Measurements from ENCODE around the gene TBKBP1. TPM values are rescaled to one million over a fixed set of nuclear protein-coding genes. Genes with fewer than 3 reads are reported as not detected.

TBKBP1 gene, protein sequence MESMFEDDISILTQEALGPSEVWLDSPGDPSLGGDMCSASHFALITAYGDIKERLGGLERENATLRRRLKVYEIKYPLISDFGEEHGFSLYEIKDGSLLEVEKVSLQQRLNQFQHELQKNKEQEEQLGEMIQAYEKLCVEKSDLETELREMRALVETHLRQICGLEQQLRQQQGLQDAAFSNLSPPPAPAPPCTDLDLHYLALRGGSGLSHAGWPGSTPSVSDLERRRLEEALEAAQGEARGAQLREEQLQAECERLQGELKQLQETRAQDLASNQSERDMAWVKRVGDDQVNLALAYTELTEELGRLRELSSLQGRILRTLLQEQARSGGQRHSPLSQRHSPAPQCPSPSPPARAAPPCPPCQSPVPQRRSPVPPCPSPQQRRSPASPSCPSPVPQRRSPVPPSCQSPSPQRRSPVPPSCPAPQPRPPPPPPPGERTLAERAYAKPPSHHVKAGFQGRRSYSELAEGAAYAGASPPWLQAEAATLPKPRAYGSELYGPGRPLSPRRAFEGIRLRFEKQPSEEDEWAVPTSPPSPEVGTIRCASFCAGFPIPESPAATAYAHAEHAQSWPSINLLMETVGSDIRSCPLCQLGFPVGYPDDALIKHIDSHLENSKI
- polyA plus RNA-seq (ENCODE audit: insufficient read length), result 31.1 TPM
- long read RNA-seq, donor 1, partial matches to known transcripts, result 13 of 13 reads
- long read RNA-seq, donor 1, other reads (novel, unspliced or antisense), result 0 of 13 reads
- long read RNA-seq, donor 2, partial matches to known transcripts, result 7 of 7 reads
- long read RNA-seq, donor 2, other reads (novel, unspliced or antisense), result 0 of 7 reads
- long read RNA-seq, donor 3, full-length matches to known transcripts, result 1 of 7 reads
- long read RNA-seq, donor 3, partial matches to known transcripts, result 6 of 7 reads
- long read RNA-seq, donor 3, other reads (novel, unspliced or antisense), result 0 of 7 reads
- long read RNA-seq, donor 4, result 0 reads
- long read RNA-seq, donor 5, result 0 reads
- long read RNA-seq, donor 6, full-length matches to known transcripts, result 1 of 1 reads
- long read RNA-seq, donor 6, partial matches to known transcripts, result 0 of 1 reads
- long read RNA-seq, donor 6, other reads (novel, unspliced or antisense), result 0 of 1 reads
- long read RNA-seq, donor 7, full-length matches to known transcripts, result 3 of 18 reads
- long read RNA-seq, donor 7, partial matches to known transcripts, result 15 of 18 reads
- long read RNA-seq, donor 7, other reads (novel, unspliced or antisense), result 0 of 18 reads
- long read RNA-seq, donor 8, result 0 reads

DNA sequence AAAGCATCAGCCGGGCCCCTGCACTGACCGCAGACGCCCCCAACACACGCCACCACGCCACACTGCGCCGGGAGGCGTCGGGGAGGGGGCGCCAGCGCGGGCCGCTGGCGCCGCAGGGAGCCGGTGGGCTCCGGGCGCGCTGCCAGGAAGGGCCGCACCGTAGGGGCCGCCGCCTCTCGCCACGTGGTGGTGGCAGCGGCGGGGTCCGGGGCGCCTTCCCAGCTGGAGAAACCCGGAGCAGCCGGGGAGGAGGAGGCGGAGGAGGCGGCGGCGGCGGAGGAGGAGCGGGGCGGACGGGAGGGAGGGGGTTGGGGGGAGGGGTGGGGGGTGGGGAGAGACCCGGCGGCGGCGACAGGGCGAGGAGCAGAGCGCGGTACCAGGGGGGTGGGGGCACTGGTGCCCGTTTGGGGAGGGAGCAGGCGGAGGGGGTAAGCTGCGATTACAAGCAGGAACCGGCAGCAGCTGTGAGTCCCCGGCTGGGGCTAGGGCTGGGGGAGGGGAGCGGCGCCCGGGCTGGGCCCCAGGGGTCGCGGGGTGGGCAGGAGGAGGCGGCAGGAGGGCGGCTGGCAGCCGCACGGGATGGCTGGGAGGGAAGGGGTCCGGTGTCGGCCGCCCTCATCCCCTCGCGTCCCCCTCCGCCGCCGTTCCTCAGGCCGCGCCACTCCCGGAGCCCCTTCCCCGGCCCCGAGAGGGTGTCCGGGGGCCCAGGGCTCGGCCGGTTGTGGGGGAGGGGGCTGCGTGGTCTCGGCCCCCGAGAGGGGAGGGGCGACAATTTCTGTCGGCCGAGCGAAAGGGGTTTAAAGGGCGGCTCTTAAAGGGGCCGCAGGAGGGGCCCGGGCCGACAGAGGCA, at the start of gene TBKBP1:
Gene TBKBP1, plus strand, starts transcription at position 431 of the 850 bp plus-strand sequence. CDS start 1,952 bp downstream, outside the sequence.
- peak; percentile 86 for DNase-seq

DNA sequence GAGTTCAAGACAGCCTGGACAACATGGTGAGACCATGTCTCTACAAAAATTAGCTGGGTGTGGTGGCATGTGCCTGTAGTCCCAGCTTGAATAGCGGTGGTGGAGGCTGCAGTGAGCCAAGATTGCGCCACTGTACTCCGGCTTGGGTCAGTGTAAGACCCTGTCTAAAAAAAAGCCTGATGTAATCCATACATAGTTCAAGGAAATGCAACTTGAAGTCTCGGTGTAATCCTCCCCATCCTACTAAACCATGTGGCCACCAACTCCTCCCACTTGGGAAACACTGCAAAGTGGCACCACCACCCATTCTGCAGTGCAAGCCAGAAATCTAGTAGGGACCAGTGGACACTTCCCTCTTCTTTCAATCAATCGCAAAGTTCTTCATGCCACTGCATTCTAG, 49.6 kb upstream of the TBKBP1 start:
- DNase-seq, result no peak

DNA sequence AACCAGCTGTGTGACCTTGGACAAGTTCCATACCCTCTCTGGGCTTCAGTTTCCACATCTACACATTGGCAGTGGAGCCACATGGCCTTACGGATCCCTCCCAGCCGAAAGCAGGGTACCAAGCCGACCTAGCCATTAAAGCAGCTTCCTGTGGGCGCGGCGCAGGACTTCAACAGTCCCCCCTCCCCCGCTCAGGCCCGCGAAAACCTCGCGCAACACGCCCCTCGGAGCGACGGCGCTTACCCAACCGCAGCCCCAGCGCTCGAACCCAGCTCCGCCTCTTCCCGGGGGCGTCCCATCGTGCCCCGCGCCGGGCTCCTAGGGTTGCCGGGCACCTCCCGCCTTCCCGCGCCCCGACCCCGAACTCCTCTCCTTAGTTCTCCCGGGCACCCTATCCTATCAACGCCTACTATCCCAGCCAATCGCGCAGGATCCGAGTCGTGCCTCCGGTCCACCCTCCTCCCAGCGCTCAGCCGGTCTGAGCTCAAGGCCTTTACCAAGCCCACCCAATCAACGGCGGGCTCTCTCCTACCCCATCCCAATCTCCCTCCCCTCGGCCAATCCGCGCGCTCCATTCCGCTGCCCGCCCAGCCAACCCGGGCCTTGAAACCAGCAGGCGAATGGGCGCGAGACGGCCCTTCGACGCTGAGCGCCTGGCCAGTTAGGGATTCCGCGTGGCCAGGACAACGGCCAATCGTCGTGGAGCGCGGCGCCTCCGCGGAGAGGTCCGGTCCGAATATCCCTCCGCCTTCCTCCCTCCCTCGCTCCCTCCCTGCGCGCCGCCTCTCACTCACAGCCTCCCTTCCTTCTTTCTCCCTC, 44.6 kb upstream of the TBKBP1 start, which contains the start of gene KPNB1:
Gene KPNB1, plus strand, starts transcription at position 767 of the 819 bp plus-strand sequence. CDS start 326 bp downstream, outside the sequence.
- peak; percentile 99 for DNase-seq

DNA sequence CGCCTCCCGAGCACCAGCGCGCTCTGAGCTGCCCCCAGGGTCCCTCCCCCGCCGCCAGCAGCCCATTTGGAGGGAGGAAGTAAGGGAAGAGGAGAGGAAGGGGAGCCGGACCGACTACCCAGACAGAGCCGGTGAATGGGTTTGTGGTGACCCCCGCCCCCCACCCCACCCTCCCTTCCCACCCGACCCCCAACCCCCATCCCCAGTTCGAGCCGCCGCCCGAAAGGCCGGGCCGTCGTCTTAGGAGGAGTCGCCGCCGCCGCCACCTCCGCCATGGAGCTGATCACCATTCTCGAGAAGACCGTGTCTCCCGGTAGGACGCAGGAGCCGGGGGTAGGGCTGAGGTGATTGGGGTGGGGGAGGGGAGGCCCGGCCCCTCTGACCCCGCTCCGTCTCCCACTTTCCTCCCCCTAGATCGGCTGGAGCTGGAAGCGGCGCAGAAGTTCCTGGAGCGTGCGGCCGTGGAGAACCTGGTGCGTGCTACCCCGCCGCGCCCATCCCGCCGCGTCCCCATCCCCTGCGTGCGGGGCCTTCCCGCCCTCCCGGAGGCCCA, 43.9 kb upstream of the TBKBP1 start:
- DNase-seq, result no peak

DNA sequence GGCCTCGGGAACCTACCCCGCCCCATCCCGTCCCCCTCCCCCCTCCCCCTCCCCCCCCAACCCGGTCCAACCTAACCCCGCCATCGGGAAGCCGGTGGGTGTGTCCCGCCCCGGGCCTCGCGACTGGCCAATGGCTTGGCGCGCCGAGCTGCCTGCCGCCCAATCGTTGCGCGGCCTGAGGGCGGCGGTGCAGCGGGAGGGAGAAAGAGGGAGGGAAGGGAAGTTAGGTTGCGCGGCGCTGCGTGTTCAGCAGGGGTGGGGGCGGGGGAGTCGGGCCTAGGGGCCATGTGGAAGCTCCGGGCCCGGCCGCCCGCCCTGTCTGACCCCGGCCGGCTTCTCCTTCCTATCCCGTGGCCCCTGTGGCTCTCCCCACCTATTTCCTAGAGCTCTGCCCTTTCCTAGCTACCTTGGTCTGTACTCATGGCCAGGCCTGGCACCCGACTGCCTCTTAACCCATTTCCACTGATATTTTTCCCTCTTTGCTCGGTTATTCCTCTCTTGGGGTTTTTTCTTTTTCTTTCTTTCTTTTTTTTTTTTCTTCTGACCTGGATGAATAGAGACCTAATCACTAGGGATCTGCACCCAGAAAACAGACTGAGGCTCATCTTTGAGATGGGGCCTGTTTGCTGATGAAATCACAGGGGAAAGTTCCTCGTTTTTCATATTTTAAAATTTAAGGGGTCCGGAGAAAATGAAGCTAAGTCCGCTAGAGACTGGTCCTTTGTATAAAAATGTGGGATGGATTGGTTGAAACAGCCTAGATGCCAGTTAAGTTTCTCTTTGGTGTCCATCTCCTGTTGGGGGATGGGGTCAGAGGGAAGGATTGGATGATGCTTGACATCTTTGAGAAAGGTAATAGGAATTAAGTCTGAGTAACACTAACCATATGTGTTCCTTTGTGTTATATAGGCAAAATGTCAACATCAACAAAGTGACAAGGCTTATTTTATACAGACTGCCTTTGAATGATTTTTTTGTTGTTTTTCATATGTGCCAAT, 43.1 kb upstream of the TBKBP1 start:
- peak; percentile 90 for DNase-seq

DNA sequence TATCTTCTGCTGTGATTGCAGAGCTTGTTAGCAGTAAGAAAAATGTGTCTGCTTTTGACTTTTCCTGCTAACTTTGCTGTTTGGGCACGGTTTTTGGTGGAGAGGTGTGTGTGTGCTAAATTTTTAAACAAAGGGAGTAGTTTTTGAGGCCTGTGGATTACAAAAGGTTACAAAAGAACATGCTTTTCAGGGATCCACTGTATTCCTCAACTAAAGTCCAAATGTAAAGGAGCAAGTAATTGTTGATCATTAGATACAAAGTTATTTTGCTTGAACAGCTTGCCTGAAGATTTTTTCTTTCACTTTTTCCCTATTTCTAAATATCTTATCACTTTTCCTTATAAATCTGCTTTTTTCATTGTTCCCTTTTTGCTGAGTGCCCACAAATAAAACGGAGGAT, 42.3 kb upstream of the TBKBP1 start:
- DNase-seq, result no peak

DNA sequence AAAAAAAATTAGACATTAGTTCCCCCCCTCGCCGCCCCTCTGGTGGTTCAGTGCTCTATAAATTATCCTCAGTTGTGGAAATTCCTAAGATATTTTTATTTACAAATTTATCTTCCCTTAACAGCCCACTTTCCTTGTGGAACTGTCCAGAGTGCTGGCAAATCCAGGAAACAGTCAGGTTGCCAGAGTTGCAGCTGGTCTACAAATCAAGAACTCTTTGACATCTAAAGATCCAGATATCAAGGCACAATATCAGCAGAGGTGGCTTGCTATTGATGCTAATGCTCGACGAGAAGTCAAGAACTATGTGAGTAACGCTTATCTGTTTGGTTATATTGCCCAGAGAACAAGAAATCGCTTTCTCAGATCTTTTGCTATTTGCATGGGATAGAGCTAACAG, 41.4 kb upstream of the TBKBP1 start:
- no peak for DNase-seq

DNA sequence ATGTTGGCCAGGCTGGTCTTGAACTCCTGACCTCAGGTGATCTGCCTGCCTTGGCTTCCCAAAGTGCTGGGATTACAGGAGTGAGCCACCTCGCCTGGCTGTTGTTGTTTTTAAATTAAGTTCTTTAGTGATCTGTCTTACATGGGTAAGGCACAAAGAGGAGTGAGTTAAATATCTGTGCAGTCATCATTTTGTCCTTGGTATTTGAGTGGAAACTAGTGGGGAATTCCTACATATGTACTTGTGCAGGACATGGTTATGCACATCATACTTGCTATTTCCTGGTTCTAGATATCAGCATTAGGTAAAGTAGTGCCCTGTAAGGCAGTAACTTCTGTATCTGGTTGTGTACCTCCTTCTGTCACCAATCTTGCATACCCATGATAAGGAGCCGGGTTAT, 40.5 kb upstream of the TBKBP1 start:
- no peak for DNase-seq

DNA sequence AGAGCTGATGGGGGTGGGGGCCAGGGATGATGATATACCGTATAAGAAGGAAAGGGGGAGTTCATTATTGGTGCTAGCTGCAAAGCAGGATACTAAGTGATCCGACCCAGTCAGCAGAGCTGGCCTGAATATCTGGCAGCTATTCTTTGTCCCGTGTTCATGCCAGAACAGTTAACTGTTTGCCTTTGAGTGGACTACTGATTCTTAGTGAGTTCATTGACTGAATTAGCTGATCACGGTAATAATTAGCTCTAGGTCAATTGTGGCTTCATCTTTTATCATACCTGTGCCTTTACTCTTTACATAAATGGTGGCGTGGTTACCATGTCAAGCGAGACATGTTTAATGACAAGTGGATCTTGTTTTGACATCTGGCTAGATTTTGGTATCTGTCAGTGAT, 39.0 kb upstream of the TBKBP1 start:
- DNase-seq, result no peak

DNA sequence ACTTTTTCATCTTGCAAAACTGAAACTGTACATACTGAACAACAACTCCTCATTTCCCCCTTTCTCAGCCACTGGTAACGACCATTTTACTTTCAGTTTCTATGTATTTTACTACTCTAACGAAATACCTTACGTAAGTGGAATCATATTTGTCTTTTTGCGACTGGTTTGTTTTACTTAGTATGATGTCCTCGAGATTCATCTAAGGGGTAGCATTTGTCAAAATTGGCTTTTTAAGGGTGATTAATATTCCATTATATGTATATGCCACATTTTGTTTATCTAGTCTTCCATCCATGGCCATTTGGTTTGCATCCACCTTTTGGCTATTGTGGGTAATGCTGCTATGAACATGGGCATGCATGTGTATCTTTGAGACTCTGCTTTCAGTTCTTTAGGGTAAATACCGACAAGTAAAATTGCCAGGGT, 33.9 kb upstream of the TBKBP1 start:
- DNase-seq, result no peak

DNA sequence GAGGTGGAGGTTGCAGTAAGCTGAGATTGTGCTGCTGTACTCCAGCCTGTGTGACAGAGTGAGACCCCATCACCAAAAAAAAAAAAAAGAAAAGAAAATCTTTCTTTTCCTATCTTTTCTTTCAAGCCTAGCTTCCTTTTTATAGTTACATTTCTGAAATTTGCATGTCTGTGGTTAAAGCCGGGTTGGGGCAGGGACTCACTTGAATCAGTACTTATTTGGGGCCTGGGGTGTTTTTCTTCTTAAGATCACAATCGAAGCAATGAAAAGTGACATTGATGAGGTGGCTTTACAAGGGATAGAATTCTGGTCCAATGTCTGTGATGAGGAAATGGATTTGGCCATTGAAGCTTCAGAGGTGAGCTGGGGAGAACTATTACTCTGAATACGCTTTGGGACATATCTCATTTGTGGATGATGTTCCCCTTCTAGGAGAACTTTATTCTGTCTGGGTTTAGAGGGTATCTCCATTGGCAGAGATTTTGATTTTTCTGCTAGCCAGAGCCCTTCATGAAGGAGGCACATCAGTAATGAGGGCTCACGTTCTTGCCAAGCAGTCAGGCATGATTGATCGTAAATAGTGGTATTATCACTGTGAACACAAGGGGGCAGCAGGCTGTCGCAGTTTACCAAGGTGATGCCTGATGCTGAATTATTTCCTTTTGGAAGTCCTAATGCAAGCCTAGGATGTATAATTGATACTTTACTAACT, 29.9 kb upstream of the TBKBP1 start:
- DNase-seq, result peak; percentile 72

DNA sequence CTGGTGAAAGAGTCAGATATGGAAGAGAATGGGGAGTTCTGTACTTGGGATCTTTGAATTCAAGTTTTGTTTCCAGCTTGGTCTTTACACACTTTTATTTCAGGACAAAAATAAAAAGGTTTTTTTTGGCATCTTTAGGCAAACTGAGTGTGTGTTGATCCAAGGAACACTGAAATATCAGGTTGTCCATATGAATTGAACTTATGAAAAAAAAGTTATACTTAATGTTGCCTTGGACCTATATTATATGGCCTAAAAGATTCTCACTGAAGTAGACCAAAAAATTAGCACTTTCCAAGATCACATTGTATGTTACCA, 29.4 kb upstream of the TBKBP1 start:
- no peak for DNase-seq

DNA sequence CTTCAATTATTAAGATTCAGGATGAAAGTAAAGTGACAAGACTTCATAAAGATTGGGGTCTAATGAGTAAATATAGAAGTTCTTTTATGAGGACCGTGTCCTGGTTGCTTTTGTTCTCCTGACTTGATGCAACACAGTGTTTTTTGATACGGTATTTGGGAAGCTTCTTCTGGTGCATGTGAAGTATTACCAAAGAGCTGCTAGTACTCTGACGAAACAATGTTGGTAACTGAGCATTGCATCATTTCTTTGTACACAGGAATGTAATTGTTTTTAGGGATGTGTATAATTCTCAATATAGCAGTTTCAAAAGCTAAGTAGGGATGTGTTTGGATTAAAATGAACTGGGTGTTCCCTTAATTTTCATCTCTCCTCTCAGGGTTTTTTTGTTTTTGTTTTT, 28.3 kb upstream of the TBKBP1 start:
- no peak for DNase-seq

DNA sequence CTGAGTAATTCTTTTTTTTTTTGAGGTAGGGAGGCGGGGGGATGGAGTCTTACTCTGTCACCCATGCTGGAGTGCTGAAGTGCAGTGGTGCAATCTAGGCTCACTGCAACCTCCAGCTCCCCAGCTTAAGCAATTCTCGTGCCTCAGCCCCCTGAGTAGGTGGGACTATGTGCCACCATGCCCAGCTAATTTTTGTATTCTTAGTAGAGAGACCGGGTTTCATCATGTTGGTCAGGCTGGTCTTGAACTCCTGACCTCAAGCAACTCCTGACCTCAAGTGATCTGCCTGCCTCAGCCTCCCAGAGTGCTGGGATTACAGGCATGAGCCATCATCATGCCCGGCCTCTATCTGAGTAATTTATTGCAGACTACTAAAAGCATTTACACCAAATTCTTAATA, 24.9 kb upstream of the TBKBP1 start:
- no peak for DNase-seq

DNA sequence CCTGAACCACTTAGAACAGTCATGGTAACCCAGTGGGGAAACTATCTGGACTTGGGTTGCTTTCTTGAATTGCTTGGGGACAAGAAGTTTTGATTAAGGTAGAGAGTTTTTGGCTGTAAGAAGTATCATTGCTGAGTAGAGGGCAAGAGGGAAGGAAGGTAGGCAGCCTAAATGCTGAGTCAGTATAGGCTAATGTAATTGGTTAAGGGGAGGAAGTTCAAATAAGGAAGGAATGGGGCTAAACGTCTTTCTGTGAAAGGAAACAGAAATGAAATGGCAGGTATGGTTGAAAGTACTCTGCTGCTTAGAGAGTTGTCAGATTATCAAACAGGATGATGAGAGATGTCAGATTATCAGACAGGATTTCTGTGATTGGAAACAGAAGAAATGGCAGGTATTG, 23.9 kb upstream of the TBKBP1 start:
- DNase-seq, result no peak

DNA sequence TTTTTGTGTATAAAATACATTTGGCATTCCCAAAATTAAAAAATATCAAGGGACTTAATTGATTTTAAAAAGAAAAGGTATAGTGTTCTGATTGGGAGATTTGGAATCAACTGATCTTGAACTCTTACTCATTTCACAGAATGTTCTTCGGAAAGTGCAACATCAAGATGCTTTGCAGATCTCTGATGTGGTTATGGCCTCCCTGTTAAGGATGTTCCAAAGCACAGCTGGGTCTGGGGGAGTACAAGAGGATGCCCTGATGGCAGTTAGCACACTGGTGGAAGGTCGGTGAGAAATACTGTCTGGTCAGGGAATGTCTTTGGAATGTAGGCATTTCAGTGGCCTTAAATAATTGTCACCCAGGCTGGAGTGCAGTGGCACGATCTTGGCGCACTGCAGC, 19.5 kb upstream of the TBKBP1 start:
- DNase-seq, result no peak

DNA sequence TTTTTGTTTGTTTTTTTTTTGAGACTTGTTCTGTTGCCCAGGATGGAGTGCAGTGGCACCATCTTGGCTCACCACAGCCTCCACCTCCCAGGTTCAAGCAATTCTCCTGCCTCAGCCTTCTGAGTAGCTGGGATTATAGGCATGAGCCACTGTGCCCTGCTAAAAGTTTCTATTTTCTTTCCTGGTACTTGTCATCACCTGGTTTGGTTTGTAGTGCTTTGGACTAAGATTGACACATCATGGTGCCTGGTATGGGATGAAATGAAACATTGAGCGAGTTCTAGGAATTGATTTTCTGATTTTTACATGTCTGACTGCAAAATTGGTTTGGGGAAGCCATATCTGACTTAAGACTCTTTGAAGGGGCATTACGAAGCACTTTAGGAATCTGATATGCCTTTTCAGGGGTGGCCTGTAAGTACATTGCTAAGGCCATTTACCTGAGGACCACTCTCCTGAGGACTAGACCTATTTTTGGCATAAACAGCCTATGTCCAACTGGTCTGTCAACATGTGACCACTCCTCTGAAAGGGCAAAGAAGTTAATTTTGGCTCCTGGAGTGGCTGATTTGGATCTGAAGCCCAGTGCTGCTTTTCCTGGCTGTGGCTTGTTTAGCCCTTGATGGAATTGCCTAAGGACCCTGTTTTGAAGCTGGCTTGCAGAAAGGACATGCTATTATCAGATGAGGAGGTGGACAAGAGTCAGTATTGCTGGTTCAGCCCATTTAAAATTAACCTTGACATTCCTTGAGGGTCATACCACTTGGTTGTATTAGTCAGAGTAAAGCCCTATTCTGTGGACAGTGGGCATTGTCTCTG, 18.4 kb upstream of the TBKBP1 start:
- no peak for DNase-seq

DNA sequence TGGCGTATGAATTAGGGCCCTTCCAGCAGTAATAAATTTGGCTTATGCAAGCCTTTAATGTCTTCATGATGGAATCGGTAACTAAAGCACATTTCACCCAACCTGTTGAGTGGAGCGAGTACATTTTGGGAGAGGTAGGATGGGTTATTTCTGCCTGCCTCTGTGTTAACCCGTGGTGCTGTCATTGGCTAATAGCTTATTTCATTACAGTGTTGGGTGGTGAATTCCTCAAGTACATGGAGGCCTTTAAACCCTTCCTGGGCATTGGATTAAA, 17.8 kb upstream of the TBKBP1 start:
- no peak for DNase-seq
